Keratinocyte (primary cell): Measurements from ENCODE around the gene CRABP2. TPM values are rescaled to one million over a fixed set of nuclear protein-coding genes. Genes with fewer than 3 reads are reported as not detected.

Experiments used
- DNase-seq: peaks from one replicate; pipeline ENCODE4 v3.0.0-alpha.2; 2011; ENCODE audit warnings: low read depth, missing footprints, low spot score
- FAIRE-seq: peaks from 2 replicates; lab custom pipeline; 2011; peaks lifted over from hg19 to GRCh38; lab: Jason Lieb, UNC
- H2AFZ ChIP-seq: 2 replicates; pipeline ENCODE4 v1.6.0; 2012; ENCODE audit warnings: low read length, control low read depth, inconsistent platforms; ENCODE audit not compliant: control insufficient read depth
- H3K27ac ChIP-seq: 2 replicates; pipeline ENCODE4 v1.5.1; 2011; ENCODE audit warnings: low read length; ENCODE audit not compliant: control insufficient read depth, insufficient read depth
- H3K27me3 ChIP-seq: 3 replicates; pipeline ENCODE4 v1.6.0; 2011; ENCODE audit warnings: low read length; ENCODE audit not compliant: control insufficient read depth, insufficient read depth; ENCODE audit errors: extremely low read depth
- H3K36me3 ChIP-seq, 2 experiments: 2 replicates in 1 of 2; 3 replicates in 1 of 2; pipeline ENCODE4 v1.5.1; 2011; ENCODE audit warnings: low read length in 2 of 2, mild to moderate bottlenecking in 1 of 2; ENCODE audit not compliant: control insufficient read depth in 2 of 2, insufficient read depth in 2 of 2; ENCODE audit errors: extremely low read depth in 1 of 2
- H3K4me1 ChIP-seq: 3 replicates; pipeline ENCODE4 v1.5.1; 2011; ENCODE audit warnings: low read length; ENCODE audit not compliant: control insufficient read depth, insufficient read depth; ENCODE audit errors: extremely low read depth
- H3K4me2 ChIP-seq: 3 replicates; pipeline ENCODE4 v1.6.0; 2011; ENCODE audit warnings: low read depth, low read length; ENCODE audit not compliant: control insufficient read depth, insufficient read depth; ENCODE audit errors: extremely low read depth
- H3K4me3 ChIP-seq, 3 experiments: fragments of 200-600 bp in 1 of 3; sonication (generic) in 1 of 3; 2 replicates in 2 of 3; 3 replicates in 1 of 3; pipeline ENCODE4 v1.5.1; 2011 to 2016; ENCODE audit warnings: low read length in 3 of 3, mild to moderate bottlenecking in 3 of 3, control low read depth in 2 of 3, inconsistent platforms in 1 of 3, low read depth in 1 of 3, mixed read lengths in 1 of 3, mixed run types in 1 of 3, moderate library complexity in 1 of 3; ENCODE audit not compliant: control insufficient read depth in 2 of 3, insufficient read depth in 2 of 3; ENCODE audit errors: extremely low read depth in 1 of 3
- H3K79me2 ChIP-seq: 2 replicates; pipeline ENCODE4 v1.6.0; 2012; ENCODE audit warnings: low read length; ENCODE audit not compliant: control insufficient read depth, insufficient read depth
- H3K9ac ChIP-seq: 3 replicates; pipeline ENCODE4 v1.6.0; 2011; ENCODE audit warnings: low read length; ENCODE audit not compliant: control insufficient read depth, insufficient read depth; ENCODE audit errors: extremely low read depth
- H3K9me1 ChIP-seq: 3 replicates; pipeline ENCODE4 v1.6.0; 2011; ENCODE audit warnings: low read length; ENCODE audit not compliant: control insufficient read depth, insufficient read depth; ENCODE audit errors: extremely low read depth
- H3K9me3 ChIP-seq: 2 replicates; pipeline ENCODE4 v1.5.1; 2012; ENCODE audit warnings: low read depth, low read length; ENCODE audit not compliant: control insufficient read depth
- H4K20me1 ChIP-seq: 3 replicates; pipeline ENCODE4 v1.6.0; 2011; ENCODE audit warnings: low read length; ENCODE audit not compliant: control insufficient read depth, insufficient read depth; ENCODE audit errors: extremely low read depth
- EZH2 ChIP-seq: IDR thresholded peaks from one replicate; pipeline ENCODE4 v1.6.1; 2012; ENCODE audit warnings: inconsistent platforms, mild to moderate bottlenecking, low read length, moderate library complexity
- dilution Hi-C: fragments of 300-500 bp; cut with MboI; formaldehyde crosslinking; loops from one replicate; pipeline ENCODE4 v1.7.0; 2020; ENCODE audit warnings: low sequenced_read_pairs; ENCODE audit not compliant: extremely low pct_ligation_motif_present
- polyA plus RNA-seq, 5 experiments: library from polyadenylated mRNA; depleted of rRNA in 3 of 5; stranded (reverse) in 3 of 5; stranded (forward) in 1 of 5; unstranded in 1 of 5; fragments of >200 nt; gene quantifications; 1 replicate in 1 of 5; 2 replicates in 3 of 5; 3 replicates in 1 of 5; pipeline versions ENCODE4 v1.2.1 to v1.2.3, GENCODE V29; 2011 to 2012; ENCODE audit warnings: missing spikeins in 2 of 5, low read depth in 1 of 5, low replicate concordance in 1 of 5
- TF ChIP-seq, protein P1 (sequence below), 3 experiments: IDR thresholded peaks in 1 of 3; conservative IDR thresholded peaks in 1 of 3; optimal IDR thresholded peaks in 1 of 3; 2 replicates in 2 of 3; 3 replicates in 1 of 3; pipeline versions ENCODE3 to v1.5.1; 2011; ENCODE audit warnings: low read length in 3 of 3, mild to moderate bottlenecking in 3 of 3, moderate library complexity in 2 of 3, control low read depth in 1 of 3, inconsistent platforms in 1 of 3; ENCODE audit not compliant: insufficient read depth in 2 of 3; ENCODE audit errors: extremely low read depth in 1 of 3

CRABP2 gene
- polyA plus RNA-seq, 1 donor (not counting 4 experiments of a cell fraction or from before 2014, with no cell fraction given) = 8.4 TPM

GRCh38 chr1:156652131-156652991, 53.0 kb downstream of the CRABP2 start:
- H3K79me2 ChIP-seq = no peaks in the 10 kb centered on the region
- no peak overlapping the region for H3K27ac ChIP-seq
- H3K4me2 ChIP-seq = no peak overlapping the region
- TF ChIP-seq EZH2 = no peak
- TF ChIP-seq, protein P1, sequence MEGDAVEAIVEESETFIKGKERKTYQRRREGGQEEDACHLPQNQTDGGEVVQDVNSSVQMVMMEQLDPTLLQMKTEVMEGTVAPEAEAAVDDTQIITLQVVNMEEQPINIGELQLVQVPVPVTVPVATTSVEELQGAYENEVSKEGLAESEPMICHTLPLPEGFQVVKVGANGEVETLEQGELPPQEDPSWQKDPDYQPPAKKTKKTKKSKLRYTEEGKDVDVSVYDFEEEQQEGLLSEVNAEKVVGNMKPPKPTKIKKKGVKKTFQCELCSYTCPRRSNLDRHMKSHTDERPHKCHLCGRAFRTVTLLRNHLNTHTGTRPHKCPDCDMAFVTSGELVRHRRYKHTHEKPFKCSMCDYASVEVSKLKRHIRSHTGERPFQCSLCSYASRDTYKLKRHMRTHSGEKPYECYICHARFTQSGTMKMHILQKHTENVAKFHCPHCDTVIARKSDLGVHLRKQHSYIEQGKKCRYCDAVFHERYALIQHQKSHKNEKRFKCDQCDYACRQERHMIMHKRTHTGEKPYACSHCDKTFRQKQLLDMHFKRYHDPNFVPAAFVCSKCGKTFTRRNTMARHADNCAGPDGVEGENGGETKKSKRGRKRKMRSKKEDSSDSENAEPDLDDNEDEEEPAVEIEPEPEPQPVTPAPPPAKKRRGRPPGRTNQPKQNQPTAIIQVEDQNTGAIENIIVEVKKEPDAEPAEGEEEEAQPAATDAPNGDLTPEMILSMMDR (optimal IDR thresholded peaks at IDR 0.05 in 1 of 3, IDR thresholded peaks at IDR 0.05 in 1 of 3, conservative IDR thresholded peaks at IDR 0.05 in 1 of 3; ENCODE audit: extremely low read depth in 1 of 3, insufficient read depth in 2 of 3, low read length in 3 of 3) = no peak
- no peaks in the 10 kb centered on the region for H3K9me3 ChIP-seq
- peaks cover 61% of the 10 kb centered on the region for H3K27me3 ChIP-seq
- DNase-seq (no peak), FAIRE-seq (no peak)
- H3K36me3 ChIP-seq = no peaks in the 10 kb centered on the region
- no peak overlapping the region for H3K4me3 ChIP-seq
- H3K4me1 ChIP-seq = peaks cover 4% of the 10 kb centered on the region
- dilution Hi-C loops = no loop called here
- no peaks in the 10 kb centered on the region for H3K9me1 ChIP-seq
- H3K9ac ChIP-seq = no peak overlapping the region
- peaks cover 7% of the 10 kb centered on the region for H4K20me1 ChIP-seq
- no peak overlapping the region for H2AFZ ChIP-seq

Other genes starting within 250 kb of the CRABP2 start
- gene MEF2D, start 204.8 kb downstream of the CRABP2 start, polyA plus RNA-seq = 8.7 to 11.5 TPM (median 9.3 TPM) in 3 replicates
- gene IQGAP3, start 133.0 kb downstream of the CRABP2 start, polyA plus RNA-seq = 1.5 to 5.7 TPM (median 5.3 TPM) in 3 replicates
- not detected in 3 replicates for gene TTC24, start 125.9 kb downstream of the CRABP2 start, polyA plus RNA-seq
- 74.7 to 93.4 TPM (median 81.3 TPM) in 3 replicates for gene NAXE, start 113.8 kb downstream of the CRABP2 start, polyA plus RNA-seq
- gene GPATCH4, start 104.1 kb downstream of the CRABP2 start, polyA plus RNA-seq = 31.8 to 48.9 TPM (median 43.5 TPM) in 3 replicates
- gene HAPLN2, start 86.2 kb downstream of the CRABP2 start, polyA plus RNA-seq = not detected in 3 replicates
- not detected in 3 replicates for gene BCAN, start 63.5 kb downstream of the CRABP2 start, polyA plus RNA-seq
- gene NES, start 28.2 kb downstream of the CRABP2 start, polyA plus RNA-seq = 0.01 TPM in 2 of 3 replicates, not detected in the other
- gene METTL25B, start 22.9 kb upstream of the CRABP2 start, polyA plus RNA-seq = 6.0 to 10.7 TPM (median 6.3 TPM) in 3 replicates
- gene ISG20L2, start 23.2 kb upstream of the CRABP2 start, polyA plus RNA-seq = 48.1 to 56.6 TPM (median 48.6 TPM) in 3 replicates
- 111 to 157 TPM (median 122 TPM) in 3 replicates for gene MRPL24, start 35.5 kb upstream of the CRABP2 start, polyA plus RNA-seq
- 172 to 240 TPM (median 196 TPM) in 3 replicates for gene HDGF, start 46.1 kb upstream of the CRABP2 start, polyA plus RNA-seq
- 29.9 to 70.7 TPM (median 40.4 TPM) in 3 replicates for gene PRCC, start 62.0 kb upstream of the CRABP2 start, polyA plus RNA-seq
- gene SH2D2A, start 111.3 kb upstream of the CRABP2 start, polyA plus RNA-seq = 1.9 to 4.5 TPM (median 2.5 TPM) in 3 replicates
- gene INSRR, start 153.5 kb upstream of the CRABP2 start, polyA plus RNA-seq = not detected in 3 replicates
- 0.03 to 0.06 TPM (median 0.05 TPM) in 3 replicates for gene NTRK1, start 155.3 kb upstream of the CRABP2 start, polyA plus RNA-seq
- gene PEAR1, start 188.1 kb upstream of the CRABP2 start, polyA plus RNA-seq = 4.0 to 4.8 TPM (median 4.2 TPM) in 3 replicates
- not detected in 3 replicates for gene LRRC71, start 215.0 kb upstream of the CRABP2 start, polyA plus RNA-seq